Kidney (tissue), 14 donors: ENCODE data around the gene TNFRSF1B. TPM values are rescaled to one million over a fixed set of nuclear protein-coding genes. Genes with fewer than 3 reads are reported as not detected.

ENCODE experiments used
- DNase-seq, 5 donors: peaks; one replicate each; pipeline ENCODE4 v3.0.0-alpha.2; 2013 to 2020
- FAIRE-seq: peaks from 2 replicates; lab custom pipeline; 2012; peaks lifted over from hg19 to GRCh38; lab: Jason Lieb, UNC
- H3K27ac ChIP-seq, 2 donors: one replicate each; pipeline ENCODE4 v1.7.0; 2013; ENCODE audit warnings: low read depth in 2 of 2, low read length in 2 of 2, inconsistent platforms in 1 of 2
- H3K27me3 ChIP-seq: one replicate; pipeline ENCODE4 v1.7.1; 2013; ENCODE audit warnings: low read length, inconsistent platforms; ENCODE audit not compliant: control insufficient read depth, insufficient read depth
- H3K36me3 ChIP-seq, 3 donors: one replicate each; pipeline versions ENCODE4 v1.7.0 to v1.7.1; 2013; ENCODE audit warnings: low read length in 3 of 3, control low read depth in 1 of 3, inconsistent platforms in 1 of 3; ENCODE audit not compliant: insufficient read depth in 3 of 3, control insufficient read depth in 2 of 3
- H3K4me1 ChIP-seq, 3 donors: one replicate each; pipeline versions ENCODE4 v1.7.0 to v1.7.1; 2013; ENCODE audit warnings: low read length in 3 of 3, inconsistent platforms in 1 of 3, low read depth in 1 of 3; ENCODE audit not compliant: control insufficient read depth in 2 of 3, insufficient read depth in 2 of 3
- H3K4me3 ChIP-seq, 3 donors: one replicate each; pipeline versions ENCODE4 v1.7.0 to v1.8.1; 2013; ENCODE audit warnings: low read length in 3 of 3, control low read depth in 1 of 3, inconsistent platforms in 1 of 3
- H3K9ac ChIP-seq, 3 donors: one replicate each; pipeline versions ENCODE4 v1.7.0 to v1.7.1; 2013; ENCODE audit warnings: low read length in 3 of 3, control low read depth in 1 of 3, inconsistent platforms in 1 of 3
- H3K9me3 ChIP-seq, 3 donors: one replicate each; pipeline versions ENCODE4 v1.7.0 to v1.7.1; 2013; ENCODE audit warnings: low read length in 3 of 3, control low read depth in 1 of 3, inconsistent platforms in 1 of 3; ENCODE audit not compliant: control insufficient read depth in 2 of 3, insufficient read depth in 1 of 3
- CTCF ChIP-seq: IDR thresholded peaks from 3 replicates; pipeline ENCODE4 v1.5.1; 2012; ENCODE audit warnings: mild to moderate bottlenecking, moderate library complexity, borderline replicate concordance; ENCODE audit not compliant: insufficient read depth; ENCODE audit errors: extremely low read depth
- intact Hi-C: fragments of 100-400 bp; cut with DNase I; formaldehyde crosslinking; loops from one replicate; pipeline ENCODE4 v1.11.1; 2022
- polyA plus RNA-seq: library from polyadenylated mRNA; stranded (reverse); fragments of 350-450 nt; fragmentation: Illumina TruSeq; extraction: RNeasy Lipid Tissue Mini Kit (QIAGEN cat#74804); gene quantifications from one replicate; pipeline ENCODE4 v1.2.3, GENCODE V29; 2014; ENCODE audit warnings: low read depth, low replicate concordance; ENCODE audit not compliant: insufficient read depth
- total RNA-seq: library from RNA; stranded (reverse); fragmentation: NEBNext Ultra II Directional; extraction: Animal tissue kit (Norgen Biotek cat#: 25700); gene quantifications from one replicate; pipeline ENCODE4 v1.2.1, GENCODE V29; 2021
- donor health status: control.
- donor health status: control.
- donor health status: control.
- donor health status: control.
- donor health status: control.
- donor health status: DM: yes; HTN: yes; CAD: no.
- donor health status: Normal renal cell carcinoma (clear cell type).

TNFRSF1B gene
- total and polyA plus RNA-seq, 2 donors from 2014 or later: 7.7 to 47.1 TPM

- Histone ChIP-seq H3K4me1 (peaks cover 0 to 5% (median 0%) of the 10 kb centered on the region in 3 donors), H3K27me3 (no peaks in the 10 kb centered on the region), H3K9ac (no peak overlapping the region), H3K27ac (no peak overlapping the region), H3K4me3 (no peak overlapping the region), H3K9me3 (no peaks in the 10 kb centered on the region), H3K36me3 (peaks cover 6 to 52% (median 25%) of the 10 kb centered on the region in 3 donors)
- no peak for DNase-seq
- intact Hi-C loops: no loop called here
- no peak for TF ChIP-seq CTCF
- no peak for FAIRE-seq
Measured at GRCh38 chr1:12245116-12245515, 78.3 kb downstream of the TNFRSF1B start.

GRCh38 chr1:12245733-12246132 lies 78.9 kb downstream of the TNFRSF1B start:
- DNase-seq (no peak), FAIRE-seq (no peak)
- no peak for TF ChIP-seq CTCF
- intact Hi-C loops: no loop called here
- Histone ChIP-seq H3K9me3 (no peaks in the 10 kb centered on the region), H3K27me3 (no peaks in the 10 kb centered on the region), H3K36me3 (peaks cover 9 to 58% (median 29%) of the 10 kb centered on the region in 3 donors), H3K4me1 (peaks cover 0 to 5% (median 0%) of the 10 kb centered on the region in 3 donors), H3K9ac (no peak overlapping the region), H3K27ac (no peak overlapping the region), H3K4me3 (no peak overlapping the region)

- H3K27me3 ChIP-seq: no peaks in the 10 kb centered on the region
- no peak overlapping the region for H3K9ac ChIP-seq
- H3K27ac ChIP-seq: no peak overlapping the region
- H3K36me3 ChIP-seq: peaks cover 9 to 61% (median 30%) of the 10 kb centered on the region in 3 donors
- H3K9me3 ChIP-seq: no peaks in the 10 kb centered on the region
- peaks cover 0 to 5% (median 0%) of the 10 kb centered on the region in 3 donors for H3K4me1 ChIP-seq
- TF ChIP-seq CTCF: no peak
- no peak for FAIRE-seq
- intact Hi-C loops: no loop called here
- H3K4me3 ChIP-seq: no peak overlapping the region
- no peak for DNase-seq
Measured at GRCh38 chr1:12246584-12246983, 79.8 kb downstream of the TNFRSF1B start.

- TF ChIP-seq CTCF: no peak
- peaks cover 0 to 5% (median 0%) of the 10 kb centered on the region in 3 donors for H3K4me1 ChIP-seq
- H3K4me3 ChIP-seq: no peak overlapping the region
- H3K9ac ChIP-seq: no peak overlapping the region
- no peaks in the 10 kb centered on the region for H3K27me3 ChIP-seq
- DNase-seq (no peak), FAIRE-seq (no peak)
- no peak overlapping the region for H3K27ac ChIP-seq
- intact Hi-C loops: no loop called here
- H3K9me3 ChIP-seq: no peaks in the 10 kb centered on the region
- H3K36me3 ChIP-seq: peaks cover 13 to 62% (median 38%) of the 10 kb centered on the region in 3 donors
Measured at GRCh38 chr1:12249181-12249580, 82.4 kb downstream of the TNFRSF1B start.
